ENCODE measurements around the gene SRPRA.
"Not testable (repeated sequence)": the region's sequence is repeated elsewhere in the genome, so short reads cannot be mapped to it uniquely, and the experiment has no call there.

The SRPRA gene

GRCh38 chr11:126268708-126269579, at the start of gene SRPRA, which contains the start of gene FOXRED1:
SRPRA (minus strand) TSS chr11:126268895; CDS start chr11:126268804, 91 bp downstream.
FOXRED1 (plus strand) TSS chr11:126269154; CDS start chr11:126269207, 53 bp downstream.
- DNase-seq (ENCODE audit: low read depth in 2 of 2), result peak; percentile 99 to 100

- DNase-seq (ENCODE audit: low read depth in 2 of 2), result no peak
Observed at GRCh38 chr11:126317756-126318573, 49.3 kb upstream of the SRPRA start.

GRCh38 chr11:126317432-126317755, 48.7 kb upstream of the SRPRA start:
- DNase-seq (ENCODE audit: low read depth in 2 of 2), result no peak

- no peak for DNase-seq (ENCODE audit: low read depth in 2 of 2)
Observed at GRCh38 chr11:126313826-126314225, 45.1 kb upstream of the SRPRA start.

GRCh38 chr11:126312961-126313360, 44.3 kb upstream of the SRPRA start:
- no peak for DNase-seq (ENCODE audit: low read depth in 2 of 2)

- DNase-seq (ENCODE audit: low read depth in 2 of 2), result no peak
Observed at GRCh38 chr11:126311401-126312291, 43.0 kb upstream of the SRPRA start.

- no peak for DNase-seq (ENCODE audit: low read depth in 2 of 2)
Observed at GRCh38 chr11:126310992-126311310, 42.3 kb upstream of the SRPRA start.

GRCh38 chr11:126310200-126310991, 41.7 kb upstream of the SRPRA start:
- DNase-seq (ENCODE audit: low read depth in 2 of 2), result peak; percentile 37 to 44

GRCh38 chr11:126308771-126309170, 40.1 kb upstream of the SRPRA start:
- not testable (repeated sequence) for DNase-seq (ENCODE audit: low read depth in 2 of 2)

GRCh38 chr11:126308271-126308671, 39.6 kb upstream of the SRPRA start:
- DNase-seq (ENCODE audit: low read depth in 2 of 2), result no peak

- no peak for DNase-seq (ENCODE audit: low read depth in 2 of 2)
Observed at GRCh38 chr11:126307706-126308105, 39.0 kb upstream of the SRPRA start.

GRCh38 chr11:126305699-126306098, 37.0 kb upstream of the SRPRA start:
- no peak for DNase-seq (ENCODE audit: low read depth in 2 of 2)

GRCh38 chr11:126304457-126305075, 35.9 kb upstream of the SRPRA start:
- no peak for DNase-seq (ENCODE audit: low read depth in 2 of 2)

- peak; percentile 78 to 87 for DNase-seq (ENCODE audit: low read depth in 2 of 2)
Observed at GRCh38 chr11:126303623-126304456, 35.1 kb upstream of the SRPRA start, which contains the start of gene DCPS. DCPS (plus strand) TSS chr11:126304060; CDS start chr11:126304081, 21 bp downstream.

- no peak for DNase-seq (ENCODE audit: low read depth in 2 of 2)
Observed at GRCh38 chr11:126297004-126297403, 28.3 kb upstream of the SRPRA start.

GRCh38 chr11:126293726-126294125, 25.0 kb upstream of the SRPRA start:
- DNase-seq (ENCODE audit: low read depth in 2 of 2), result no peak

- DNase-seq (ENCODE audit: low read depth in 2 of 2), result no peak
Observed at GRCh38 chr11:126290887-126291286, 22.2 kb upstream of the SRPRA start.

GRCh38 chr11:126288237-126288636, 19.5 kb upstream of the SRPRA start:
- no peak for DNase-seq (ENCODE audit: low read depth in 2 of 2)

- DNase-seq (ENCODE audit: low read depth in 2 of 2), result peak; percentile 69 to 81
Observed at GRCh38 chr11:126284829-126285228, 16.1 kb upstream of the SRPRA start.

Measured in stimulated activated CD8-positive, alpha-beta memory T cell treated with anti-CD3 and anti-CD28 coated beads, Interleukin-2, amount 100 ng/mL, for 48 hours (primary cell).